H1 (cell line): ENCODE measurements around the gene FAM193B. TPM values are rescaled to one million over a fixed set of nuclear protein-coding genes. Genes with fewer than 3 reads are reported as not detected.
A peak's percentile ranks its signal among the peaks of the same experiment; 100 is the strongest.

Experiments
- CTCF ChIA-PET: fragments of 300-600 bp; sonication (Branson Sonifier 250); formaldehyde crosslinking; loops from one replicate; lab custom pipeline; 2021; ENCODE audit not compliant: partially characterized antibody; lab: Charles Lee
- POLR2A ChIA-PET: fragments of 300-600 bp; sonication (Branson Sonifier 250); formaldehyde crosslinking; loops from one replicate; lab custom pipeline; 2021; ENCODE audit warnings: inconsistent platforms; ENCODE audit not compliant: partially characterized antibody; lab: Charles Lee
- DNase-seq, 2 experiments: peaks; one replicate each; pipeline versions ENCODE4 v3.0.0 to v3.0.0-alpha.2; 2010 to 2022; ENCODE audit warnings: low spot score in 2 of 2, low read depth in 1 of 2, mixed read lengths in 1 of 2
- FAIRE-seq: peaks from 2 replicates; lab custom pipeline; 2011; peaks lifted over from hg19 to GRCh38; lab: Jason Lieb, UNC
- H2AFZ ChIP-seq: 2 replicates; pipeline ENCODE4 v1.8.1; 2012; ENCODE audit warnings: low read length, inconsistent platforms
- H2AK5ac ChIP-seq: 2 replicates; pipeline ENCODE4 v1.6.1; 2013; ENCODE audit warnings: low read depth, low read length
- H2BK120ac ChIP-seq: replicated peaks from 2 replicates; pipeline ENCODE3; 2013; ENCODE audit warnings: low read depth, low read length, inconsistent platforms
- H2BK12ac ChIP-seq: 2 replicates; pipeline ENCODE4 v1.6.1; 2013; ENCODE audit warnings: low read depth, low read length
- H2BK15ac ChIP-seq: 2 replicates; pipeline ENCODE4 v1.6.1; 2013; ENCODE audit warnings: low read length
- H2BK20ac ChIP-seq: 2 replicates; pipeline ENCODE4 v1.6.1; 2013; ENCODE audit warnings: low read length
- H2BK5ac ChIP-seq: 2 replicates; pipeline ENCODE4 v1.6.1; 2013; ENCODE audit warnings: low read depth, low read length
- H3K14ac ChIP-seq: 2 replicates; pipeline ENCODE4 v1.6.1; 2013; ENCODE audit warnings: inconsistent platforms; ENCODE audit not compliant: insufficient read length
- H3K18ac ChIP-seq: 2 replicates; pipeline ENCODE4 v1.6.1; 2013; ENCODE audit warnings: low read length; ENCODE audit errors: extremely low read depth
- H3K23ac ChIP-seq: 2 replicates; pipeline ENCODE4 v1.6.1; 2013; ENCODE audit warnings: inconsistent platforms; ENCODE audit not compliant: insufficient read length
- H3K23me2 ChIP-seq: 2 replicates; pipeline ENCODE4 v1.6.1; 2013; ENCODE audit warnings: low read depth, low read length
- H3K27ac ChIP-seq: 2 replicates; pipeline ENCODE4 v1.6.1; 2011; ENCODE audit warnings: low read depth, low read length, inconsistent platforms
- H3K27me3 ChIP-seq, 4 experiments: replicated peaks in 1 of 4; 1 replicate in 1 of 4; 2 replicates in 3 of 4; pipeline versions ENCODE4 v1.6.1 to v1.8.1; 2011 to 2013; ENCODE audit warnings: low read length in 3 of 4, mild to moderate bottlenecking in 3 of 4, inconsistent platforms in 2 of 4, mixed read lengths in 2 of 4, moderate library complexity in 1 of 4; ENCODE audit not compliant: control insufficient read depth in 3 of 4, insufficient read depth in 3 of 4; ENCODE audit errors: extremely low read depth in 1 of 4
- H3K36me3 ChIP-seq, 4 experiments: 2 replicates each; pipeline versions ENCODE4 v1.6.1 to v1.8.1; 2011 to 2013; ENCODE audit warnings: mild to moderate bottlenecking in 4 of 4, low read length in 3 of 4, moderate library complexity in 2 of 4, control low read depth in 1 of 4, inconsistent platforms in 1 of 4; ENCODE audit not compliant: insufficient read depth in 4 of 4, control insufficient read depth in 2 of 4
- H3K4ac ChIP-seq: replicated peaks from 2 replicates; pipeline ENCODE3; 2013; ENCODE audit warnings: low read length, low read depth, mixed read lengths, inconsistent platforms; ENCODE audit not compliant: insufficient read length
- H3K4me1 ChIP-seq, 4 experiments: replicated peaks in 1 of 4; 1 replicate in 1 of 4; 2 replicates in 3 of 4; pipeline versions ENCODE4 v1.6.1 to v1.8.1; 2011 to 2013; ENCODE audit warnings: low read length in 3 of 4, inconsistent platforms in 2 of 4, mixed read lengths in 1 of 4; ENCODE audit not compliant: insufficient read depth in 4 of 4, control insufficient read depth in 3 of 4
- H3K4me2 ChIP-seq, 2 experiments: 2 replicates each; pipeline versions ENCODE4 v1.6.1 to v1.8.1; 2011 to 2013; ENCODE audit warnings: low read depth in 2 of 2, low read length in 2 of 2, control low read depth in 1 of 2, inconsistent platforms in 1 of 2, mild to moderate bottlenecking in 1 of 2; ENCODE audit not compliant: insufficient read depth in 1 of 2
- H3K4me3 ChIP-seq, 4 experiments: fragments of 200-600, 300-600 bp in 1 of 4; sonication (generic), shearing (Covaris generic), sonication (Bioruptor Twin) in 1 of 4; 2 replicates each; pipeline versions ENCODE4 v1.5.1 to v1.8.1; 2011 to 2016; ENCODE audit warnings: low read length in 4 of 4, low read depth in 3 of 4, control low read depth in 2 of 4, inconsistent platforms in 2 of 4, mild to moderate bottlenecking in 2 of 4, mixed read lengths in 1 of 4, moderate library complexity in 1 of 4; ENCODE audit not compliant: insufficient read depth in 2 of 4; ENCODE audit errors: extremely low read depth in 1 of 4
- H3K56ac ChIP-seq: replicated peaks from 2 replicates; pipeline ENCODE3; 2013; ENCODE audit warnings: low read depth, mild to moderate bottlenecking, mixed read lengths, low read length, inconsistent platforms; ENCODE audit not compliant: insufficient read length
- H3K79me1 ChIP-seq: 2 replicates; pipeline ENCODE4 v1.6.1; 2013; ENCODE audit warnings: low read depth, low read length, control low read depth
- H3K79me2 ChIP-seq, 2 experiments: 2 replicates each; pipeline versions ENCODE4 v1.6.1 to v1.8.1; 2012 to 2013; ENCODE audit warnings: low read length in 2 of 2, mild to moderate bottlenecking in 2 of 2, inconsistent platforms in 1 of 2; ENCODE audit not compliant: insufficient read depth in 2 of 2, control insufficient read depth in 1 of 2
- H3K9ac ChIP-seq, 4 experiments: replicated peaks in 1 of 4; 1 replicate in 1 of 4; 2 replicates in 3 of 4; pipeline versions ENCODE4 v1.6.1 to v1.8.1; 2011 to 2013; ENCODE audit warnings: low read depth in 3 of 4, low read length in 3 of 4, control low read depth in 2 of 4, mild to moderate bottlenecking in 2 of 4, moderate library complexity in 2 of 4, inconsistent platforms in 1 of 4; ENCODE audit errors: extremely low read depth in 1 of 4
- H3K9me3 ChIP-seq, 2 experiments: 2 replicates each; pipeline versions ENCODE4 v1.6.1 to v1.8.1; 2012 to 2013; ENCODE audit warnings: mild to moderate bottlenecking in 2 of 2, moderate library complexity in 2 of 2, control low read depth in 1 of 2, inconsistent platforms in 1 of 2, low read depth in 1 of 2, low read length in 1 of 2, mixed read lengths in 1 of 2; ENCODE audit not compliant: insufficient read depth in 2 of 2
- H4K20me1 ChIP-seq, 2 experiments: replicated peaks in 1 of 2; 2 replicates each; pipeline versions ENCODE3 to v1.8.1; 2011 to 2013; ENCODE audit warnings: inconsistent platforms in 2 of 2, low read length in 2 of 2, mild to moderate bottlenecking in 1 of 2; ENCODE audit not compliant: insufficient read depth in 2 of 2, control insufficient read depth in 1 of 2
- H4K5ac ChIP-seq: 2 replicates; pipeline ENCODE4 v1.6.1; 2013; ENCODE audit warnings: low read length, low read depth, mixed read lengths, inconsistent platforms; ENCODE audit not compliant: insufficient read length
- H4K8ac ChIP-seq: 2 replicates; pipeline ENCODE4 v1.8.0; 2013; ENCODE audit warnings: mild to moderate bottlenecking, moderate library complexity, low read length, inconsistent platforms; ENCODE audit not compliant: insufficient read depth; ENCODE audit errors: extremely low read depth
- H4K91ac ChIP-seq: replicated peaks from 2 replicates; pipeline ENCODE3; 2013; ENCODE audit warnings: low read length, mixed read lengths, inconsistent platforms; ENCODE audit not compliant: insufficient read length
- ATF3 ChIP-seq: IDR thresholded peaks from 2 replicates; pipeline ENCODE4 v1.6.1; 2011; ENCODE audit warnings: low read depth, mild to moderate bottlenecking, low read length; ENCODE audit not compliant: insufficient read depth
- BRCA1 ChIP-seq: IDR thresholded peaks from 2 replicates; pipeline ENCODE4 v1.6.1; 2012; ENCODE audit warnings: low read depth, low read length, improper control_type of control experiment
- CEBPB ChIP-seq: IDR thresholded peaks from 2 replicates; pipeline ENCODE4 v1.6.1; 2012; ENCODE audit warnings: low read depth, low read length
- GABPA ChIP-seq: IDR thresholded peaks from 2 replicates; pipeline ENCODE4 v1.6.1; 2011; ENCODE audit warnings: mild to moderate bottlenecking, low read length, moderate library complexity, borderline replicate concordance; ENCODE audit not compliant: insufficient read depth
- HDAC2 ChIP-seq, 2 experiments: fragments of 300-600 bp in 1 of 2; sonication (generic) in 1 of 2; IDR thresholded peaks; 2 replicates each; pipeline ENCODE4 v1.6.1; 2011 to 2012; ENCODE audit warnings: low read depth in 2 of 2, low read length in 2 of 2, mild to moderate bottlenecking in 2 of 2, moderate library complexity in 2 of 2, borderline replicate concordance in 1 of 2, inconsistent platforms in 1 of 2
- NRF1 ChIP-seq: IDR thresholded peaks from 2 replicates; pipeline ENCODE4 v1.6.1; 2011; ENCODE audit warnings: mild to moderate bottlenecking, low read depth, low read length, improper control_type of control experiment
- POU5F1 ChIP-seq: IDR thresholded peaks from 2 replicates; pipeline ENCODE4 v1.6.1; 2011; ENCODE audit warnings: low read depth, mild to moderate bottlenecking, low read length, moderate library complexity
- USF2 ChIP-seq: IDR thresholded peaks from 2 replicates; pipeline ENCODE4 v1.6.1; 2011; ENCODE audit warnings: low read length, improper control_type of control experiment
- ZNF274 ChIP-seq: IDR thresholded peaks from 2 replicates; pipeline ENCODE4 v1.7.0; 2012; ENCODE audit warnings: low read length, borderline replicate concordance; ENCODE audit errors: extremely low read depth
- WGBS, 2 experiments: shearing (Covaris generic) in 1 of 2; methylation state at CpG; one replicate each; pipeline versions ENCODE4 v1.1.6 to v1.1.7; 2013 to 2015; ENCODE audit warnings: low lambda C conversion rate in 2 of 2, mixed read lengths in 2 of 2, inconsistent platforms in 1 of 2, low coverage in 1 of 2, missing lambda C conversion rate in 1 of 2; ENCODE audit not compliant: insufficient replicate concordance in 2 of 2, insufficient coverage in 1 of 2, insufficient read length in 1 of 2; ENCODE audit errors: extremely low coverage in 1 of 2, missing lambda C conversion rate in 1 of 2; 5-methylcytosine and 5-hydroxymethylcytosine counted together
- polyA plus RNA-seq, 7 experiments: library from polyadenylated mRNA; depleted of rRNA in 3 of 7; stranded (reverse) in 5 of 7; unstranded in 2 of 7; fragments of >200 nt in 5 of 7; fragments of 200-250 nt in 2 of 7; gene quantifications; 1 replicate in 5 of 7; 2 replicates in 1 of 7; 4 replicates in 1 of 7; pipeline versions ENCODE4 v1.2.1 to v1.2.3, GENCODE V29; 2011 to 2013; ENCODE audit warnings: missing spikeins in 2 of 7, mixed read lengths in 2 of 7
- total RNA-seq: library from RNA; stranded (reverse); fragmentation: NEBNext Ultra II Directional; extraction: Animal tissue kit (Norgen Biotek cat#: 25700); gene quantifications from 2 replicates; pipeline ENCODE4 v1.2.1, GENCODE V29; 2021

The FAM193B gene
- total and polyA plus RNA-seq, 2 of the 8 experiments (the other 6 are each of a cell fraction or from before 2014, with no cell fraction given), result 49.9 to 69.8 TPM

- DNase-seq (no peak), FAIRE-seq (no peak)
- POLR2A ChIA-PET, result interaction anchor here (0.8 to 8.8 kb wide), 2 partner anchors 12 to 101 kb away, joined by 3 to 72 read pairs; no protein-coding TSS in a partner anchor
- H2BK12ac ChIP-seq, result no peak overlapping the region
- H3K23ac ChIP-seq, result no peak overlapping the region
- peaks cover 10 to 30% (median 20%) of the 10 kb centered on the region in 4 experiments; a peak in 6 of 8 replicates for H3K36me3 ChIP-seq
- no peaks in the 10 kb centered on the region; the same call in none of the 2 replicates for H3K79me1 ChIP-seq
- no peak overlapping the region for H4K91ac ChIP-seq
- WGBS, 2 experiments, result 85% methylated on average over 5 of the region's 5 CpGs; no CpG with 5 or more reads in 1 of the 2 experiments
- H3K56ac ChIP-seq, result no peak overlapping the region
- peaks cover 0 to 3% (median 2%) of the 10 kb centered on the region in 4 experiments; a peak in 3 of 7 replicates for H3K4me1 ChIP-seq
- H4K5ac ChIP-seq, result no peak overlapping the region
- no peak overlapping the region for H2BK5ac ChIP-seq
- no peak overlapping the region for H3K14ac ChIP-seq
- peaks cover 0 to 4% of the 10 kb centered on the region in 2 experiments; a peak in 1 of 4 replicates for H3K79me2 ChIP-seq
- H2BK20ac ChIP-seq, result no peak overlapping the region
- no peak overlapping the region for H4K8ac ChIP-seq
- H3K4me2 ChIP-seq, result peak overlapping the region in 1 of 2 experiments; percentile 100; a peak in 1 of 4 replicates
- peaks cover 9% of the 10 kb centered on the region for H3K23me2 ChIP-seq
- no peak overlapping the region for H2AFZ ChIP-seq
- H2BK15ac ChIP-seq, result no peak overlapping the region
- H3K27ac ChIP-seq, result no peak overlapping the region
- peaks cover 2 to 6% of the 10 kb centered on the region in 2 experiments for H4K20me1 ChIP-seq
- no peak overlapping the region for H3K4ac ChIP-seq
- no peak overlapping the region for H3K9ac ChIP-seq
- H3K27me3 ChIP-seq, result peaks cover 0 to 2% (median 0%) of the 10 kb centered on the region in 4 experiments; a peak in 2 of 7 replicates
- H3K18ac ChIP-seq, result no peak overlapping the region
- no peak overlapping the region for H2BK120ac ChIP-seq
- no peaks in the 10 kb centered on the region for H3K9me3 ChIP-seq
- no peak overlapping the region for H2AK5ac ChIP-seq
- CTCF ChIA-PET, result interaction anchor here (1.5 kb wide), 1 partner anchor 9 kb away, joined by 11 read pairs; no protein-coding TSS in a partner anchor
- no peak overlapping the region for H3K4me3 ChIP-seq
- no peak for TF ChIP-seq GABPA
- no peak for TF ChIP-seq USF2
- no peak for TF ChIP-seq POU5F1
- no peak for TF ChIP-seq CEBPB
- no peak for TF ChIP-seq ATF3
- TF ChIP-seq ZNF274, result no peak
- TF ChIP-seq NRF1, result no peak
- TF ChIP-seq HDAC2 (IDR thresholded peaks at IDR 0.05; ENCODE audit: borderline replicate concordance in 1 of 2, low read depth in 2 of 2, low read length in 2 of 2), result no peak
- no peak for TF ChIP-seq BRCA1
These were observed 44.1 kb upstream of the FAM193B start for GRCh38 chr5:177598477-177598876.
